Measurements from ENCODE around the gene C19orf44. TPM values are rescaled to one million over a fixed set of nuclear protein-coding genes. Genes with fewer than 3 reads are reported as not detected.
"Not testable (repeated sequence)": the region's sequence is repeated elsewhere in the genome, so short reads cannot be mapped to it uniquely, and the experiment has no call there.

The C19orf44 gene
- total RNA-seq, 1 experiment from 2014 or later: 2.5 TPM

DNA sequence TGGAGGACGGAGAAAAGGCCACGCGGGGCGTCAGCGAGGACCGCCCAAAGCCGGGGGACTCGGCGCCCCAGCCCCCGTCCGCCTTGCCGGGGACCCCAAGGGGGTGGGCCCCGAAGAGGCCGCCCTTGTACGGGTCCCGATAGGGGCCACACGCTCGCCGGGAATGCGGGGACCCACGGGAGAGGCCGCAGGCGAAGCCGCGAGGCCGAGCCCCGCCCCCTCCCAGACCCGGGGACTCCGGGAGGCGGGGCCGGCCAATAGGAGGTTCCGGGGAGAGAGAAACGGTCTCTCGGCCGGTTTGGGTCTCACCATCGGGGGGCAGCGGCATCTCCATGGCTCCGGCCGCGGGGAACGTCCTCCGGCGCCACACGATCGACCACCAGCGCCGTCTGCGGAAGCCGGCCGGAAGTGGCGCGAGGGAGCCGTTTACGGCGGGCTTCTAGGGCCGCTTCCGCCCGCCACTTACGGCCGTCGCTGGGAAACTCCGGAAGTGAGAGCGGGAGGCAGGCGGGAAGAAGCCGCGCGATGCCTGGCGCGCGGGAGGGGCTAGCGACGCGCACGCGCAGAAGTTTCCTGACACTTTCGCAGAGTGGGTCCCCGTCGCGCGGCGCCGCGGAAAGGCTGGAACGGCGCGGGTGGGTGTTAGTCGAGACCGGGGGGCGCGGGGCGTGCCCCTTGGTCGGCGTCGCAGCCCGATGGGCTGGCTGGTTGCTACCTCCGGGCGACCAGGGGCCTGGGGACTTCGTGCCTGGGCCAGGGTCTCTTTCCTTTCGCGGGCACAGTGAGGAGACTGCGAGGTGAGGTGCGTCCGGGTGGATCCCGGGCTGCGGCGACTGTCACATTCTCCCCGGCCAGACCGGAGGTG lies 46.1 kb downstream of the C19orf44 start, which contains the start of gene CHERP:
Gene CHERP, minus strand, starts transcription at position 393 of the 865 bp plus-strand sequence. Its CDS starts 59 bp downstream, at position 334.
- peaks cover 29% of the 10 kb centered on the region for H4K20me1 ChIP-seq (ENCODE audit: low read length)
- no peaks in the 10 kb centered on the region for H3K9me2 ChIP-seq (replicated peaks; ENCODE audit: low read length)
- H3K36me3 ChIP-seq (ENCODE audit: low read depth, low read length): peaks cover 21% of the 10 kb centered on the region
- ATAC-seq: peak; percentile 85
- peaks cover 16% of the 10 kb centered on the region for H3K4me1 ChIP-seq (ENCODE audit: insufficient read depth, low read length)
- no peak for TF ChIP-seq EZH2phosphoT487 (IDR thresholded peaks at IDR 0.05; ENCODE audit: borderline replicate concordance, low read length)
- TF ChIP-seq, protein P1, sequence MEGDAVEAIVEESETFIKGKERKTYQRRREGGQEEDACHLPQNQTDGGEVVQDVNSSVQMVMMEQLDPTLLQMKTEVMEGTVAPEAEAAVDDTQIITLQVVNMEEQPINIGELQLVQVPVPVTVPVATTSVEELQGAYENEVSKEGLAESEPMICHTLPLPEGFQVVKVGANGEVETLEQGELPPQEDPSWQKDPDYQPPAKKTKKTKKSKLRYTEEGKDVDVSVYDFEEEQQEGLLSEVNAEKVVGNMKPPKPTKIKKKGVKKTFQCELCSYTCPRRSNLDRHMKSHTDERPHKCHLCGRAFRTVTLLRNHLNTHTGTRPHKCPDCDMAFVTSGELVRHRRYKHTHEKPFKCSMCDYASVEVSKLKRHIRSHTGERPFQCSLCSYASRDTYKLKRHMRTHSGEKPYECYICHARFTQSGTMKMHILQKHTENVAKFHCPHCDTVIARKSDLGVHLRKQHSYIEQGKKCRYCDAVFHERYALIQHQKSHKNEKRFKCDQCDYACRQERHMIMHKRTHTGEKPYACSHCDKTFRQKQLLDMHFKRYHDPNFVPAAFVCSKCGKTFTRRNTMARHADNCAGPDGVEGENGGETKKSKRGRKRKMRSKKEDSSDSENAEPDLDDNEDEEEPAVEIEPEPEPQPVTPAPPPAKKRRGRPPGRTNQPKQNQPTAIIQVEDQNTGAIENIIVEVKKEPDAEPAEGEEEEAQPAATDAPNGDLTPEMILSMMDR (conservative IDR thresholded peaks at IDR 0.05; ENCODE audit: low read depth, low read length): no peak
- TF ChIP-seq EZH2 (IDR thresholded peaks at IDR 0.05; ENCODE audit: low read length, unreplicated experiment): no peak
- peak within 1 kb of the TSS; percentile 49 for H3K27ac ChIP-seq (ENCODE audit: low read length)
- intact Hi-C loops (cut with micrococcal nuclease): no loop called here
- peak within 1 kb of the TSS; percentile 97 for H3K9ac ChIP-seq (ENCODE audit: low read length)
- no peaks in the 10 kb centered on the region for H3K27me3 ChIP-seq (ENCODE audit: low read length)
- BruUV-seq (replicated peaks): no TSS peak
- ChIA-PET POLR2A (ENCODE audit: unreplicated experiment) (no interaction called here), CTCF (interaction anchor here (0.6 kb wide), 1 partner anchor 145 kb away, joined by 3 read pairs; no protein-coding TSS in a partner anchor)
- H3K4me2 ChIP-seq (ENCODE audit: low read length): peak within 1 kb of the TSS; percentile 92
- H3K9me3 ChIP-seq (ENCODE audit: low read length): no peaks in the 10 kb centered on the region
- peak; percentile 96 for DNase-seq
- no peaks in the 10 kb centered on the region for H3F3A ChIP-seq (ENCODE audit: low read length, unreplicated experiment)
- peak within 1 kb of the TSS; percentile 96 for H3K4me3 ChIP-seq (ENCODE audit: low read length)
- peaks cover 74% of the 10 kb centered on the region for H3K79me2 ChIP-seq (ENCODE audit: low read length)
- H2AFZ ChIP-seq (ENCODE audit: low read length): peak within 1 kb of the TSS; percentile 72

DNA sequence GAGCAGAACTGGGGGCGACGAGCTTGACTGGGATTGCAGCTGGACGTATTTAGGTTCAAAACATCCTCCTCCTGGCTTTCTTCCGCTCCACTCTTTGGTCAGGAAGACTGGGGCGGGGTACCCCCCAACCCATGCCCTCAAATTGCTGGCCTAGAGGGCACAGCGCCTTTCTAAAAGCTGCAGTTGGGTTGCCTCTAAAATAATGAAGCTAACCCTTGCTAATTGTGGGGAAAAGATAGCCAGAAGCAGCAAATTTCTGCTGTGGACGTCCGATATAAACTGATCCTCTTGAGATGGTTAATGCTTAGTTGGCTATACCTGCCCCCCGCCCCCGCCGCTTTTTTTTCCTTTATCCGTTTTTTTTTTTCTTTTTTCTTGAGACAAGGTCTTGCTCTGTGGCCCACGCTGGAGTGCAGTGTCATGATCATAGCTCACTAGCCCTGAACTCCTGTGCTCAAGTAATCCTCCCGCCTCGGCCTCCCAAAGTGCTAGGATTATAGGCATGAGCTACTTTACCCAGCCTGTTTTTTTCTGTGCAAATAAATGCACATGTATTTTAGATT lies 46.8 kb downstream of the C19orf44 start:
- no peak for ATAC-seq
- H3K36me3 ChIP-seq (ENCODE audit: low read depth, low read length): peaks cover 13% of the 10 kb centered on the region
- H3F3A ChIP-seq (ENCODE audit: low read length, unreplicated experiment): no peaks in the 10 kb centered on the region
- no peaks in the 10 kb centered on the region for H3K9me3 ChIP-seq (ENCODE audit: low read length)
- no peaks in the 10 kb centered on the region for H3K9me2 ChIP-seq (replicated peaks; ENCODE audit: low read length)
- intact Hi-C loops (cut with micrococcal nuclease): no loop called here
- CTCF ChIA-PET: interaction anchor here (0.6 kb wide), 2 partner anchors 52 to 101 kb away, joined by 3 to 4 read pairs; no protein-coding TSS in a partner anchor
- H3K27ac ChIP-seq (ENCODE audit: low read length): peak overlapping the region; percentile 32; the same call in 1 of the 2 replicates
- POLR2A ChIA-PET (ENCODE audit: unreplicated experiment): interaction anchor here (0.8 kb wide), 1 partner anchor 30 kb away, joined by 6 read pairs; no protein-coding TSS in a partner anchor
- H4K20me1 ChIP-seq (ENCODE audit: low read length): peaks cover 22% of the 10 kb centered on the region
- H3K4me2 ChIP-seq (ENCODE audit: low read length): peak overlapping the region; percentile 92
- H2AFZ ChIP-seq (ENCODE audit: low read length): peak overlapping the region; percentile 72
- peak overlapping the region; percentile 97 for H3K9ac ChIP-seq (ENCODE audit: low read length)
- H3K4me1 ChIP-seq (ENCODE audit: insufficient read depth, low read length): peaks cover 16% of the 10 kb centered on the region
- TSS peak; percentile 82 for BruUV-seq (replicated peaks)
- TF ChIP-seq, protein P1 (conservative IDR thresholded peaks at IDR 0.05; ENCODE audit: low read depth, low read length): no peak
- no peak for TF ChIP-seq EZH2 (IDR thresholded peaks at IDR 0.05; ENCODE audit: low read length, unreplicated experiment)
- no peak for TF ChIP-seq EZH2phosphoT487 (IDR thresholded peaks at IDR 0.05; ENCODE audit: borderline replicate concordance, low read length)
- H3K4me3 ChIP-seq (ENCODE audit: low read length): peak overlapping the region; percentile 96
- peaks cover 67% of the 10 kb centered on the region for H3K79me2 ChIP-seq (ENCODE audit: low read length)
- DNase-seq: no peak
- no peaks in the 10 kb centered on the region for H3K27me3 ChIP-seq (ENCODE audit: low read length)

DNA sequence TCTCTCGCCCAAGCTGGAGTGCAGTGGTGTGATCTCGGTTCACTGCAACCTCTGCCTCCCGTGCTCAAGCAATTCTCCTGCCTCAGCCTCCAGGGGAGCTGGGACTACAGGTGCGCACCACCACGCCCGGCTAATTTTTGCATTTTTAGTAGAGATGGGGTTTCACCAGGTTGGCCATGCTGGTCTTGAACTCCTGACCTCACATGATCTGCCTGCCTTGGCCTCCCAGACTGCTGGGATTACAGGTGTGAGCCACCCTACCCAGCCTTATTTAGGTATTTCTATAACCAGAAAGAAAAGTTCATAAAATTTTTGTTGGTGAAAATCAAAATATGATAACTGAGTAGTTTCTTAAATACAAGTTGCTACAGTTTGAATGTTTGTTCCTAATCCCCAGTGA lies 47.5 kb downstream of the C19orf44 start:
- H3K36me3 ChIP-seq (ENCODE audit: low read depth, low read length); H2AFZ ChIP-seq (ENCODE audit: low read length); intact Hi-C loops (cut with micrococcal nuclease); H3K27me3 ChIP-seq (ENCODE audit: low read length); DNase-seq; H3K9me2 ChIP-seq (replicated peaks; ENCODE audit: low read length); H3K27ac ChIP-seq (ENCODE audit: low read length); ATAC-seq; H3F3A ChIP-seq (ENCODE audit: low read length, unreplicated experiment); BruUV-seq (replicated peaks); H3K9me3 ChIP-seq (ENCODE audit: low read length): not testable (repeated sequence)
- ChIA-PET POLR2A (ENCODE audit: unreplicated experiment) (interaction anchor here (0.8 kb wide), 1 partner anchor 29 kb away, joined by 6 read pairs; no protein-coding TSS in a partner anchor), CTCF (interaction anchor here (0.6 kb wide), 1 partner anchor 52 kb away, joined by 4 read pairs; no protein-coding TSS in a partner anchor)
- H3K4me2 ChIP-seq (ENCODE audit: low read length): peak overlapping the region; percentile 92
- H3K4me1 ChIP-seq (ENCODE audit: insufficient read depth, low read length): peaks cover 16% of the 10 kb centered on the region
- H3K4me3 ChIP-seq (ENCODE audit: low read length): peak overlapping the region; percentile 96
- peak overlapping the region; percentile 97; the same call in 1 of the 2 replicates for H3K9ac ChIP-seq (ENCODE audit: low read length)
- peaks cover 18% of the 10 kb centered on the region for H4K20me1 ChIP-seq (ENCODE audit: low read length)
- H3K79me2 ChIP-seq (ENCODE audit: low read length): peaks cover 60% of the 10 kb centered on the region

Measured in PC-3 (cell line).